22Rv1 (cell line): Measurements from ENCODE around the gene DNAH8.

ENCODE experiments used
- CTCF ChIP-seq: fragments of 450-650 bp; IDR thresholded peaks from 2 replicates; pipeline ENCODE4 v1.5.1; 2017; ENCODE audit warnings: mild to moderate bottlenecking
- ZFX ChIP-seq: fragments of 450-650 bp; IDR thresholded peaks from 2 replicates; pipeline ENCODE4 v1.6.1; 2017; ENCODE audit warnings: antibody characterized with exemption, borderline replicate concordance

DNA sequence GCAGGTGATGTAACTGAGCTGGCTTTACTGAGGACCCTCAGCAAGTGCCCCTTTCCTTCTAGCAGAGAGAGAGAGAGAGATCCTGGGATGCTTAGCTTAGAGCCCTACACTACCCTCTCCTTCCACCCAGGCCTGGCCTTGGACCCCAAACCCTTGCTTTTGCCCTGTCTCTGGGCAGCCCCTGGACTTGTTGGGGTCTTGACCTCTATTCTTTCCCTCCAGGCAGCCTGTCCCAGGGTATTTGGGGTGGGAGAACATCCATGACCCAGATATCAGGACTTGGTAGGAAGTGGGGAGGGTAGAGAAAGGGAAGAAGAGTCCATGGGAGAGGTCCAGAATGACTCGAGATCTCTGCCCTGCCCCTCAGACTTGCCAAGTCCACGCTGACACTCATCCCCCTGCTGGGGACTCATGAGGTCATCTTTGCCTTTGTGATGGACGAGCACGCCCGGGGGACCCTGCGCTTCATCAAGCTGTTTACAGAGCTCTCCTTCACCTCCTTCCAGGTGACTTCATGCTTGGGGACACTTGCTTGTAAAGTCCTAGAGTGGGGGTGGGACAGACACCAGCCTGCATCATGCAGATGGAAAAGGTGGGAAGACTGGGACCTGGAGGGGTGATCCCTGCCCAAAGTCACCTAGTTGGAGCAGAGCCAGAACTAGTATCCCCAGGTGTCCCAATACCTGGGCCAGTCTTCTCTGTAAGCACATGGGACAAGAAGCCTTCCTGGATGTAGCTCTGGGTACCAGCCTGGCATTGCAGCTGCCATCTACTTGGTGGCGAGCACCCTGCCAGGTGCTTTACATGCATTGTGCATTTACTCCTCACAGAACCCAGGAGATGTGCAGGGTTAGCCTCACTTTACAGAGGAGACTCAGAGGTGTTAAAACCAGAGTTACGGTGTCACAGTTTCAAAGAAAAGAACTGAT, 364.4 kb downstream of the DNAH8 start:
- TF ChIP-seq CTCF (no peak), ZFX (no peak)
